GM18870 (cell line): ENCODE results near the gene SMYD2.

Experiments
- ATAC-seq: cut with Tn5 transposase; IDR thresholded peaks from one replicate; pipeline ENCODE4 v1.9.1; 2021; ENCODE audit warnings: moderate library complexity; ENCODE audit not compliant: unreplicated experiment

SMYD2 gene

DNA sequence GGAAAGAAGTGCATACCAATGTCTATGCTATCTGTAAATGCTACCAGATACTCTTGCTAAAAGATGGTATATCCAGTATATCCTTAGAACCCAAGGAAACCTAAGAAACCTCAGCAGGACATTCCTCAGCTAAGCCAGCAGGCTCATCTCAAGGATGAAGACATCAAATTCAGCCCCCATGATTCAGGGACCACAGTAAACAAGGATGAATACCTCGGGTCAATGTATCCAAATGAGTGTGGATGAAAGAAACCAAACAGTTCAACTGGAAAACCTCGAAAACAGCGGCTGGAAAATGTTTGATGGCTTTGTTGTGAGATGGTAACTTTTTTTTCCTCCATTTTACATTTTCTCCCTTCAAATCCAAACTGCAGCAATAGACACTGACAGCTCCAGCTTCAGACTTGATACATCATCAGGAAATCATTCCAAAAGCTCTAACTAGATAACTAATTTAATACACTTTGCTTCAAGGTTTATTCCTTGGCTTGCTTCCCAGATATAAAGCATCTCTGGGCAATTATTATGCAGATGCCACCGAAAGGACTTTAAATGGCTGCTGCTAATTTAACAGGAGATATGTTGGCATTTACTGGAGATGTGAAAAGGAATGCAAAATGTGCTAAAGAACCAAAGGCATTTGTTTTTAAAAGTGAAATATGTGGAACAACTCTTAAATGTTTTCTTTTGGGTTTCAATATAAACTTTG, 73.6 kb downstream of the SMYD2 start:
- ATAC-seq, result no peak

DNA sequence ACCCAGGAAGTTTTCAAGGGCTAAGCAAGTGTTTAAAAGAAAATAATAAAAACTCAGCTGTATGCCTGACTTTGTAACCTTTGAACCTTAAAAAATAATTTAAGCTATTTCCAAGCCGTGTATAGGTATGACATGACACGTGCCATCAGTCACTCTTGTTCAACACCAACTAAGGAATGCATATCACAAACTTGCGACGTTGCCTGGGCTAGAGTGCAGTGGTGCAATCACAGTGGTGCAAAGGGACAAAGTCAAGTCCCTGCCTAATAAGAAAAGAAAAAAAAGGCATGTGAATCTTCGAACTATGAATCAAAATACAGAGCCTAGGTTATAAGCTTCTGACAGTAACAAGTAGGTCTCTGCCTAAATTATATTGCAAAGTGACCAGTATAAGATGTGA, 79.2 kb downstream of the SMYD2 start:
- ATAC-seq, result no peak

DNA sequence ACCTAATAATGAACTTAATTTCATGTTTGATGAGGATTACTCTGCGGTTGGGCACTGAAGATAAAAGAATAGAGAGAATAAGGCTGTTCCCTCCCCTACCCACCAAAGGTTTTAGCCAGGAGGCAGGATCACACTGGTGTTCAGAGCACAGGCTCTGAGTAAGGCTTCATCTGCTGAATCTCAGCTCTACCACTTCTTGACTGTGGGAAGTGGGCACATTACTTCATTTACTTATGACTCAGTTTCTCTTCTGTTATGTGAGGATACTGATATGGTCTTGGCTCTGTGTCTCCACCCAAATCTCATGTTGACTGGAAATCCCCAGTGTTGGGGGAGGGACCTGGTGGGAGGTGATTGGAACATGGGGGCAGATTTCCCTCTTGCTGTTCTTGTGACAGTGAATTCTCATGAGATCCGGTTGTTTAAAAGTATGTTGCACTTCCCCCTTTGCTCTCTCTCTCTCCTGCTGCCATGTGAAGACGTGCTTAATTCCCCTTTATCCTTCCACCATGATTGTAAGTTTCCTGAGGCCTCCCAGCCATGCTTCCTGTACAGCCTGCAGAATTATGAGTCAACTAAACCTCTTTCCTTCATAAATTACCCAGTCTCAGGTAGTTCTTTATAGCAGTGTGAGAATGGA, 79.7 kb downstream of the SMYD2 start:
- ATAC-seq, result no peak

GRCh38 chr1:214361636-214362035, 80.7 kb downstream of the SMYD2 start:
- ATAC-seq, result no peak

- ATAC-seq, result no peak
Measured at GRCh38 chr1:214362188-214362882, 81.4 kb downstream of the SMYD2 start.

GRCh38 chr1:214363386-214363785, 82.4 kb downstream of the SMYD2 start:
- ATAC-seq, result no peak

GRCh38 chr1:214364386-214364785, 83.4 kb downstream of the SMYD2 start:
- no peak for ATAC-seq

DNA sequence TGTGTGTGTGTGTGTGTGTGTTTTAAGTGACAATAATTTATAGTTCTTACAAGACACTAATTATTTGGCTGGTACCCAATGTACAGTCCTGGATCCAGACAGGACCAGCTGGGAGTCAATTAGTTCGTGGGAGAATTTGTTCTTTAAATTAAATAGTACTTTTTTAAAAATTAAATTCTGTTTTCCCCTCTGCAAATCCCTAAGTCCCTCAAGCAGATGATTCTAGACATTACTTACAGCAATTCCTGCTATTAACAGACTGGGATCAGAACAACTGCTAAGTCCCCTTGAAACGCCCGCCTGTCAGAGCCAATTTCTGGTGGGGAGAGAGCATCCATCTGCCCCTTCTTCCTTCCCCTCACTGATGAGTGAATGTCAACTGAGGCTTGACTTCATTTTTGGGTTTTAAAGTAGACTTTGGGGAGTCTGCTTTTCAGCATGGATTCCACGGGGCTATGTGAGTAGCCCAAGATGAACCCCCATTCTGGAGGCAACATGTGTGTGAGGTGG, 83.9 kb downstream of the SMYD2 start:
- ATAC-seq, result no peak

DNA sequence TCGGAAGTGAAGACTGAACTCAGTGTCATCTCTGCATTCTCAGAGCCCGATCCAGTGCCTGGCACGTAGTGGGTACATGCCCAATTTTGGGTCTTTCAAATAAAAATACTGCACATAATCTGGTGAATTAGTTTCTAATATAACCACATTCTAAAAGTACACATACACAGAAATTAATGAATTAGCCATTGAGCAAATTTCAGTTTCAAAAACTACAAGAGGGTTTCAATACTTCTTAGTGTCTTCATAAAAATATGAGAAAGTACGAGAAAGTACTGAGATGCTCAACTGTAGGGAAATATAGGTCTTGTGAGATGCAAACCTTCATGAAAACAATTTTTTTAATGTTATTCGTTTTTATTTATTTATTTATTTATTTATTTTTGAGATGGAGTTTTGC, 86.9 kb downstream of the SMYD2 start:
- no peak for ATAC-seq

DNA sequence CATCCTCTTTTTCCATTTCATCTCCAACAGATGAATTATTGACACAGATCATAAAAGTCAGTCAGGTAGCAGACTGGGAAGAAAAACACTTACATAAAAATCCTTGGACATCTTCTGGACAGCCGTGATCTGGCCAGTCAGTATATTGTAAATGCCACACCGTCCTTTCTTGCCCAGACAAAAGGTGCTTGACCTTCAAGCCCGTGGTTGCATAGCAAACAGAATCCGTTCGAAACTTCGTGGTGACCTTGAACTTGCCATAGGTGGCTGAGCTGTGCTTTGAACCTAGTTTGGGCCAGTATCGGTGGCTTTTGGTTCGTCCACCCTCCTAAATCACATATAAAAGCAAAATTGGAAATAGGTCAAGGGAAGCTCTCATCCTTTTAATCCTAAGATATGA, 88.4 kb downstream of the SMYD2 start:
- no peak for ATAC-seq

GRCh38 chr1:214370615-214371014, 89.7 kb downstream of the SMYD2 start:
- ATAC-seq, result no peak

DNA sequence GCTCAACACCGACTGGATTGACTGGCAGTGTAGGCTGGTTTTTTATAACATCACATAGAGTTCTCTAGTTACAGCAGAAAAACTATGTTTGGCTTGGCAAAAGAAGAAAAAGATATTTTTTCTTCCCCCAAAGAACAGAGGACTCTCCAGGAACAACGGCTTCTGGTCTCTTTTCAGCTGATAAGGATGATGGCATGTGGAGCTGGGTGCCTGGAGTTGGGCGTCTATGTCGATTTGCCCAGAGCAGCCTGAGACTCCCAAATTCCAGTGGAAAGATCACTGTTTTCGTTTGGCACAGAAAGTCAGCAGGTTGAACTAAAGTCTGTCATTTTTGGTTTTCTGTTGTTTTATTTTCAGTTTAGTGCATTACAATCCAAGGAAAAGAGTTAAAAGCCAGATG, 91.1 kb downstream of the SMYD2 start:
- ATAC-seq, result no peak

- no peak for ATAC-seq
Measured at GRCh38 chr1:214377485-214377884, 96.5 kb downstream of the SMYD2 start.

DNA sequence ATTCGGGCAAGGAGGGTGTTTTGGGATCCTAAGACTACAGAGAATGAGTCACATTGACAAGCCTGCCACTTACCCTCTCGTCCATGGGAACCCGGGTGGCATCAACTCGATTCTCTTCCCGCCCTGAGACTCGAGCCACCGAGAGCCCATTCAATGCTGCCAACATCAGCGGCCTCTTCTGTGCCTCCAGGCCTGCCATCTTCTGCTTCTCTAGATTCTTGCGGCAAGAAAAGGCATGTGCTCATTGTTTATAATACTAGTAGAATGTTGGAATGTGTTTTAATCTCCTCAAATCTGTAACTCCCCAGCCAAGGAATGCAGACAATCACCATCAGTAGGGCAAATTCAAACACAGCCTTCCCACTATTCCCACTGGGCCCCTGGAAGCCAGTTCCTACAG, 96.9 kb downstream of the SMYD2 start:
- no peak for ATAC-seq

- no peak for ATAC-seq
Measured at GRCh38 chr1:214378492-214378891, 97.5 kb downstream of the SMYD2 start.

- no peak for ATAC-seq
Measured at GRCh38 chr1:214379236-214379970, 98.4 kb downstream of the SMYD2 start.

GRCh38 chr1:214380396-214380795, 99.4 kb downstream of the SMYD2 start:
- no peak for ATAC-seq

DNA sequence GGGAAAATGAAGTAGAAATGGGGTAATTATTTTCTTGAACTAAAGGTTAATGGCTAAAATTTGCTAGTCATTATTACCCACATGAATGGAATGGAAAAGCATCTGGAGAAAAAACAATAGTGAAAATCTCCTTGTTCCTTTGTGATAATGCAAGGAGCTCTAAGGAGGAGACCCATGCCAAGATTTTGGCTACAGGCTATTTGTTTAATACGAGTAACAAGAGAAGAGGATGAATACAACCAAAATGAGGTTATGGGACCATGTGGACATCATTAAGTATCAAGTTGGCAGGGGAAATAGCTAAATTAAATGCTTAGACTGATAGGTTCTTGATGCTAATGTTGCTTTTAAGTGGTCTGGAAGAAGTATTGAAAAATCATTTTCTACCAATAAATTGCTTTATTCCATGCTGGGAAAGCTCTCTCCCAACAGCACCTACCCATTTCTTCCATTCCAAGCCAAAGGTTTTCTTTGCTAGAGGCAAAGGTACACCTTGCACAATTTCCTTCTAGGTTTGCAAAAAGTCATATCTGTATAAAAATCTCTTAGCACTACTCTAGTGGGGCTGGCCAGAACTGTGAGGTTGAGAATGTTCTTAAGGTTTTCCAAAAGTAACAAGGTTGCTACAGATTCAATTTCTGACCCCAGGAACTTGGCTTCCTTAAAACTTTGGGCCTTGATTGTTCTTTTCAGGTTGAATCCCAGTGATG, 100.2 kb downstream of the SMYD2 start:
- no peak for ATAC-seq

DNA sequence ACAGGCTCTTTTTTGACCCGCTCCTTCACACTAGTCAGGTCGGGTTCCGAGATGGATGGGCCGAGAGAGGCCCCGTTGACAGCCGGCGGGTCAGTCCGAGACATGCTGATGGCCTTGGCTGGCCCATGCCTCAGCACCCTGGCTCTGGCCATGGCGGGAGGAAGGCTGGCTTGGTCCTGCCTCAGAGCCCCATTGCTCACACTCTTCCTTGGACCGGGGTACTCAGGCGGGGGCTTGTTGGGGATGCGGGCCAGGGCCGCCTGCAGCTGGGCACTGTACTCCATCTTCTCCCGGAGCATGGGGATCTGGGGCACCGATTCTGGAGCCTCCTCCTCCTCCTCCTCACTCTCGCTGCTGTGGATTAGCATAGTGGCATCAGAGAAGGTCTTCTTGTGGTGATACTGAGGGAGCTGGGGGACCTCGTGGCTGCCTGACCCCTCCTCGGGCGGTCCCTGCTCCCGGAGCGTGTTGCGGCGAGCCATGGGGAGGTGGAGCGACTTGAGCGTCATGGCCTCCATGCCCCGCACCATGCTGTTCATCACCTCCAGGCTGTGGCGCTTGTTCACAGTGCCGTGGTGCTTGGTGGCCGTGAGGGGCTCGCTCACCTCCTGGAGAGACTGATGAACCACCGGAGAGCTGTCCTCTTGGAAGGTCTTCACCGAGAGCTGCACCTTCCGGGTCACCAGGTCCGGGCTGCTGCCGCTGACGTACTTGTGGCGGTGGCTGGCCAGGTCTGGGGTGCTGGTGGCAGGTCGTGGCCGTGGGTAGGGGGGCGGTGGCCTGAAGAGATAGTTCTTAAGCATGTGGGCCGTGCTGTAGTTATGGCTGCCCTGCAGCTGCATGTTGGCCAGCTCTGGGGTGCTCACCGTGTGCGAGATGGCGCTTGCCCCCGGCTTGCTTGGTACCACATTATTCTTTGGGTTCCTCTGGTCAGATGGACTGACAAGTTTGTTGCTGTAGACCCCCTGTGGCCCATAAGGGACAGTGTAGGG, 102.7 kb downstream of the SMYD2 start:
- ATAC-seq, result no peak
